ENCODE data around the gene MRPL40.

MRPL40 gene

GRCh38 chr22:19412478-19412877 is 19.9 kb upstream of the MRPL40 start:
- TF ChIP-seq CTCF (conservative IDR thresholded peaks at IDR 0.05; ENCODE audit: control insufficient read depth, insufficient read depth, low read depth, low read length): no peak
- DNase-seq (ENCODE audit: low read depth): no peak
- H3K4me3 ChIP-seq (ENCODE audit: control insufficient read depth, low read depth, low read length): no peak overlapping the region

GRCh38 chr22:19412923-19413322 is 19.4 kb upstream of the MRPL40 start:
- H3K4me3 ChIP-seq (ENCODE audit: control insufficient read depth, low read depth, low read length): no peak overlapping the region
- no peak for TF ChIP-seq CTCF (conservative IDR thresholded peaks at IDR 0.05; ENCODE audit: control insufficient read depth, insufficient read depth, low read depth, low read length)
- no peak for DNase-seq (ENCODE audit: low read depth)

- TF ChIP-seq CTCF (conservative IDR thresholded peaks at IDR 0.05; ENCODE audit: control insufficient read depth, insufficient read depth, low read depth, low read length): no peak
- DNase-seq (ENCODE audit: low read depth): no peak
- H3K4me3 ChIP-seq (ENCODE audit: control insufficient read depth, low read depth, low read length): no peak overlapping the region
Observed at GRCh38 chr22:19419086-19419463, 13.3 kb upstream of the MRPL40 start.

- no peak for TF ChIP-seq CTCF (conservative IDR thresholded peaks at IDR 0.05; ENCODE audit: control insufficient read depth, insufficient read depth, low read depth, low read length)
- no peak for DNase-seq (ENCODE audit: low read depth)
- no peak overlapping the region for H3K4me3 ChIP-seq (ENCODE audit: control insufficient read depth, low read depth, low read length)
Observed at GRCh38 chr22:19419464-19420178, 12.7 kb upstream of the MRPL40 start.

GRCh38 chr22:19420321-19420720 is 12.0 kb upstream of the MRPL40 start:
- no peak for TF ChIP-seq CTCF (conservative IDR thresholded peaks at IDR 0.05; ENCODE audit: control insufficient read depth, insufficient read depth, low read depth, low read length)
- H3K4me3 ChIP-seq (ENCODE audit: control insufficient read depth, low read depth, low read length): no peak overlapping the region
- DNase-seq (ENCODE audit: low read depth): no peak

- no peak overlapping the region for H3K4me3 ChIP-seq (ENCODE audit: control insufficient read depth, low read depth, low read length)
- no peak for DNase-seq (ENCODE audit: low read depth)
- TF ChIP-seq CTCF (conservative IDR thresholded peaks at IDR 0.05; ENCODE audit: control insufficient read depth, insufficient read depth, low read depth, low read length): no peak
Observed at GRCh38 chr22:19422440-19423301, 9.7 kb upstream of the MRPL40 start.

All from fibroblast of mammary gland (primary cell).